GM21529 (cell line): ENCODE data around the gene DNTTIP2.
A peak's percentile ranks its signal among the peaks of the same experiment; 100 is the strongest.
"Not testable (repeated sequence)": the region's sequence is repeated elsewhere in the genome, so short reads cannot be mapped to it uniquely, and the experiment has no call there.

Experiments
- ATAC-seq: cut with Tn5 transposase; IDR thresholded peaks from one replicate; pipeline ENCODE4 v1.9.1; 2021; ENCODE audit not compliant: unreplicated experiment

Gene DNTTIP2

DNA sequence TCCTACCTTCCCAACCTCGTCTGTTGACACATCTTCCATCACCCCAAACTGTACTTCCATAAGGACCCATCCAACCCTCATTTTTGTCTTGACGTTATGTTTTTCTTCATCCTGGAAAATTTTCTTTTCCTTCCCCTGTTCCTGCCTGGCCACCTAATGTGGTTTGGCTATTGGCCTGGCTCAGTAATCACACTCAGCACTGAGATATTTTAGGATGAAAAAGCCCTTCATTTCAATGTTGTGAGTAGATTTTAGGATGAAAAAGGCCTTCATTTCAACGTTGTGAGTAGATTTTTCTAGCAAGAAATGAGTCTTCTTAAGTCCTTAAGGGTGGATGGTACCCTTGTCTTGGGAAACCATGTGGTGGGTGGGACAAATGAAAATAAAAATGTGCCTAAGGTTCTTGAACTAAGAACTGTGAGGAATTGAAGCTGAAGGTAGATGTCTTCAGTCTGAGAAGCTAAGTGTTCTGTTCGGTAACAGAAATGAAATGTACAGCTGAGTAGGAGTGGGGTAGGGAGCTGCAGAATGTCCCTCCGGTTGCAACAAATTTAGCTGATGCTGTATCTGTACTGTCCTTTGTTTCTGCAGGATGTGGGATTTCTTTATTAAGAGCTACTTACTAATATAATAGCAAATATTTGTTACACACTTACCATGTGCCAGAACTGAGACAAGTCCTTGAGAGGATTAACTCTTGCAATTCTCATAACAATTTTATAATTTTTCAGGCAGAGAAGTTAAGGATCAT lies 36.1 kb downstream of the DNTTIP2 start:
- ATAC-seq: no peak

DNA sequence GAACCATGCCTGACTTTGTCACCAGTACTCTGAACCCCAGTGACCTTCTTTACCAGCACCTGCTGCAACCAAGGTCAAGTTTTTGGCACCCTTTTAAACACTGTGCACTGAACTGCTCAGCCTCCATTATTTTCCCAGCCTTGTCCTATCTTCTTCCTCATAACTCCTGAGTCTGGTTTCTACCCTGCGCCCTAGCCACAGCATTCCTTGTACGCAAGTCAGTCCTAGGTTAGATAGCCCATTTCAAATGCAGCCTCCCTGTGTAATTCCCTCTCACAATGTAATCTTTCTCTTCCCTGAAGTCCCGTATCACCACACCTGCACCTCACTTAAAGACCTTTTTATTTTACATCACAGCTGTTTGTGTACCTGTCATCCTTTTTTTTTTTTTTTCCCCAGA lies 37.2 kb downstream of the DNTTIP2 start:
- ATAC-seq: no peak

DNA sequence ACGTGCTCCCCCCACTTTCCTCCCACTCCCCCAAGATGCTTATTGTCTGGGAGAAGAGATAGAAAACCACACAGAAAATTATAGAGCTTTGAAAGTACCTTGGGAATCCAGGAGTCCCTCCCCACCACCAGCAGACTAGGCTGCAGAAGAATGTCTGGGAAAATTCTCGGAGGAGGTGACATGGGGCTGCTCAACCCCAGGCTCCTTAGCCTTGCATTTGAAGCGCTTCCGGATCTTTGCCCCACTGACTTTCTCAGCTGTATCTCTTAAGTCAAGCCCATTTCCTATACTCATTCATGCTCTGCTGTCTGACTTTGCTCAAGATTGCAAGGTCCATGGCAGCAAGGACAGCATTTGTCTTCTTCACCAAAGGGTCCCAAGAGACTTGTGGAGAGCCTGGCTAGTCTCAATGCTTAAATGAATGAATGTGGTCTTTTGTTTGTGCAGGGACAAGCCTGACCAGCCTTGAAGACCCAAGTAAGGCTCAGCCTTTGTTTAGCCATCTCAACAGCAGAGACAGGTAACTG lies 38.0 kb downstream of the DNTTIP2 start:
- ATAC-seq: no peak

DNA sequence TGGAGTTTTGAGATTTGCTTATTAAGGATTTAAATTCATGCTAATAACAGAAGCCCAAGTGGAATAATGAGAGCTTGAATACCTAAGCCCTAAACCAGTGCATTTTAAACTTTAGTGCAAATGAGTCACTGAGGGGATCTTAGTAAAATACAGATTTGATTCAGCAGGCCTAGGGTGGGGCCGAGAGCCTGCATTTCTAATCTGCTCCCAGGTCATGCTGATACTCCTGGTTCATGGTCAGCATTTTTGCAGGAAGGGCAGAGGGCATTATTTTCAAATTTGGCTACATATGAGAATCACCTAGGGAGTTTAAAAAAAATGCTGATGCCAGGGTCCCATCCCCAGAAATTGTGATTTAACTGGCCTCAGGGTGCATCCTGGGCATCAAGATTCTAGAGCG lies 39.3 kb downstream of the DNTTIP2 start:
- no peak for ATAC-seq

DNA sequence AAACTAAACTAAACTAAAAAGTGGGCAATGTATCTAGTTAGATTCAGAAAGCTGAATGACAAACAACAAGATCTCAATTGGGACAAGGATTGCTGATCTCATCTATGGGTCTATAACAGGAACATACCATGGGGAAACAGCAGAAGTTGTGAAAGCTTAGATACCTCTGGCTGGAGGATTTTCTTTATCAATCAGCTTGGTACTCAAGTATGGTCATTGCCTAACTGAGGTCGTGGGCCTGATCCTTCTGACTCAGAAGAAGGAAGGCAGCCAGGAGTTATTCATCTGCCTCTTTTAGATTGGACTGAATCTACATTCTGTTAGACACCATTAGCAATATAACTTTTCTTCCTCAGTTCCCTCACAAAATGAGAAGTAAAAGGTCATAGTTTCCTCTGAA lies 39.7 kb downstream of the DNTTIP2 start:
- ATAC-seq: no peak

DNA sequence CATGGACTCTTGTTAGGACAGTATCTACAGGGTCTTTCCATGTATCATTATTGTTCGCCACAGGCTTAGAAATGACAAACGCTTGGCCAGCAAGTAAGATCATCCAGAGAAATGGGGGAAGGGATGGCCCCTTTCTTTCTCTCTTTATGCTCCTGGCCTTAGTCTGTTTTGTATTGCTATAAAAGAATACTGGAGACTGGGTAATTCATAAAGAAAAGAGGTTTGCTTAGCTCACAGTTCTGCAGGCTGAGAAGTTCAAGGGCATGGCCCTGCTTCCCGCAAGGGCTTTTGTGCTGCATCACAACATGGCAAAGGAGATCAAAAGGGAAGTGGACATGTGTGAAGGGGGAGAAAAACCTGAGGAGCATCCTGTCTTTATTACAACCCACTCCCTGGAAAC lies 41.0 kb downstream of the DNTTIP2 start:
- ATAC-seq: no peak

DNA sequence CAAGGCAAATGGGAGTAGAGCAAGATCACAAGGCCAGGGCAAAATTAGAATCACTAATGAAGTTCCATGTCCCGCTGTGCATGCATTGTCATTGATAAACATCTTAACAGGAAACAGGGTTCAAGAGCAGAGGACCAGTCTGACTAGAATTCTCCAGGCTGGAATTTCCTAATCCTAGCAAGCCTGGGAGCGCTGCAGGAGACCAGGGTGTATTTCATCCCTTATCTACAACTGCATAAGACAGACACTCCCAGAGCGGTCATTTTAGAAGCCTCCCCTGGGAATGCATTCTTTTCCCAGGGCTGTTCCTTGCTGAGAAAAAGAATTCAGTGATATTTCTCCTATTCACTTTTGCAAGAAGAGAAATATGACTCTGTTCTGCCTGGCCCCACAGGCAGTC lies 45.7 kb downstream of the DNTTIP2 start:
- not testable (repeated sequence) for ATAC-seq

DNA sequence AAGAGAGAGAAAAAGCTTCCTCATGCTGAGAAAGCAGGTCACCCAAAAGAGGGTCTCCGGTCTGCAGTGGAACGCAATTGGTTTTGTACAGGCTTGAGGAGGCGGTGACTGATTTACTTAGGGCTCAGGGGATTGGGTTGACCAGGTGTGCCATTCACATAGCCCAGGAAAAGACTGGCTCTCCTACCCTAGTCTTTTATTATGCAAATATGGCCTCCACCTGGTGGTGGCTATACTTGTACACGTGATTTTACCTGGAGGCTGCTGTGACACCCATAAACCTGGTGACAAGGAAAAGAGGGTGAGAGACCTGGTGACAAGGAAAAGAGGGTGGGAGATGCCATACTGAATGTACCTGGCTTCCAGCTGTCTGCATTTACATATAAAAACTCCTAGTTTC lies 49.9 kb downstream of the DNTTIP2 start:
- no peak for ATAC-seq

DNA sequence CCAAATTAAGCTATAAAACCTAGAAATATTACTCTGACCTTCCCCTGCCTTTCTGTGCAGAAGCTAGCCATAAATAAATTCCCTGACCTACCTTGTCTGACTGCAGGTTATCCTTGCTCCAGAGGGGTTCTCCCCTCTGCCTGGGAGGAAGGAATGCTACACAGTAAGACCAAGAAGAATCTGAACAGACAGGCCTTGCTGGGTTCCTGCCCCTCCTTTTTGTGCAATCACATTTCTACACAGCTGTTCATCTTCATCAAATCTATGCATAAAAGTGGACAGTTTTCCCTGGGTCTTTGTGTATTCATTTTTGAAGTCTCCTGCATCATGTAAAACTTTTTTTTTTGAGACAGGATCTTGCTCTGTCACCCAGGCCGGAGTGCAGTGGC lies 50.6 kb downstream of the DNTTIP2 start:
- ATAC-seq: no peak

DNA sequence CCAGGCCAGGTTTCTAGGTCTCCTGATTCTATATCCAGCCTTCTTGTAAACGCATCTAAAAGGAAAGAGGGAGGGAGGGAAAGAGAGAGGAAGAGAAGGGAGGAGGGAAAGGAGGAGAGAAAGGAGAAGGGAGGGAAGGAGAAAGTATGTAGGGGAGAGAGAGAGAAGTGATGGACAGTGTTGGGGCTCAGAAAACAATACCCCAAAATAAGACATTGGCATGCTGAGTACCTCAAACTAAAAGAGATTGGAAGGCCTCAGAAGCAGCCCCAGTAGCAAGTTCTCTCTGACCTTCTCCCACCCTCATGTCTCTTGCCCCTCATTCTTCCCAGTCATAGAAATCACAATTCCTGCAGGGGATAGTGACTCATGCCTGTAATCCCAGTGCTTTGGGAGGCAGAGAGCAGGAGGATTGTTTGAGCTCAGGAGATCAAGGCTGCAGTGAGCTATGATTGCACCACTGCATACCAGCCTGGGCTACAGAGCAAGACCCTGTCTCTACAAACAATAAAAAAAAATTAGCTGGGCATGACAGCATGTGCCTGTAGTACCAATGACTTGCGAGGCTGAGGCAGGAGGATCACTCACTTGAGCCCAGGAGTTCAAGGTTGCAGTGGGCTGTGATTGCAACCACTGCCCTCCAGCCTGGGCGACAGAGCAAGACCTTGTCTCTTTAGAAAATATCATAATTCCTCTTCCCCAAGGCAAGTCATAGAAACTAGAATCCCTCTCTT lies 51.2 kb downstream of the DNTTIP2 start:
- no peak for ATAC-seq

DNA sequence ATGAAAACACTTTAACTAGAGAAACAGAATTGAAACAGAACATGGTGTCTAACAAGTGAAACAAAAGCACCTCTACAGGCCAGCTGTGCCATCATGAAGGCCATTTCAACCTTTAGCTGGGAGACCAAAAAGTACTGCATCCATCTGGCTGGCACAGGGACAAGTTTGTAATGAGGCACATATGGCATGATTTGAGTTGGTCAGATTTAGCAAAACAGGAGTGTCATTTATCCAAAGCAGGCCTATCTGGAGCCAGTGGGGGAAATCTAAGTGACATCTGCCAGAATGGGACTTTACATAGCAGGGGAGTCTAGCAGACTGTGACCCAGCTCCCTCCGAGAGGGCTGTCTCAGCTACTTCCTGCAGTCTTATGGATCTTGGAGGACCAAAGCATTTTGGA lies 51.9 kb downstream of the DNTTIP2 start:
- ATAC-seq: no peak

DNA sequence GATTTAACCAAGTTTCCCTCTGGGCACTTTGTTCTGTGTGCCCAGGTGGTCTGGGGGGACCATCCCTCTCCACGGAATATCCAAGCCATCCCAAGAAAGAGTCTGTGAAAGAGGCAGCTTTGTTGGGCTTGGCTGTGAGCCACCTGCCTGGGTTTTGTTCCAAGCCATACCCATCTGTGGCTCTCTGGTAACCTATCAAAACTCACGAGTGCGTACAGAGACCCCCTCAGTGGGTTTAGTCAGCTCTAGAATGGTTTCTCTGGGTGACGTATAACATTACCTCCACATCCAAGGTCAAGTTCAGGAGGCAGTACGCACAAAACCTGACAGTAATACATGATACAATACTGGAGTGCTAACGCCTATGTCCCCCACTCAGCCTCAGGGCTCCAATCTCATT lies 54.2 kb downstream of the DNTTIP2 start:
- ATAC-seq: no peak

DNA sequence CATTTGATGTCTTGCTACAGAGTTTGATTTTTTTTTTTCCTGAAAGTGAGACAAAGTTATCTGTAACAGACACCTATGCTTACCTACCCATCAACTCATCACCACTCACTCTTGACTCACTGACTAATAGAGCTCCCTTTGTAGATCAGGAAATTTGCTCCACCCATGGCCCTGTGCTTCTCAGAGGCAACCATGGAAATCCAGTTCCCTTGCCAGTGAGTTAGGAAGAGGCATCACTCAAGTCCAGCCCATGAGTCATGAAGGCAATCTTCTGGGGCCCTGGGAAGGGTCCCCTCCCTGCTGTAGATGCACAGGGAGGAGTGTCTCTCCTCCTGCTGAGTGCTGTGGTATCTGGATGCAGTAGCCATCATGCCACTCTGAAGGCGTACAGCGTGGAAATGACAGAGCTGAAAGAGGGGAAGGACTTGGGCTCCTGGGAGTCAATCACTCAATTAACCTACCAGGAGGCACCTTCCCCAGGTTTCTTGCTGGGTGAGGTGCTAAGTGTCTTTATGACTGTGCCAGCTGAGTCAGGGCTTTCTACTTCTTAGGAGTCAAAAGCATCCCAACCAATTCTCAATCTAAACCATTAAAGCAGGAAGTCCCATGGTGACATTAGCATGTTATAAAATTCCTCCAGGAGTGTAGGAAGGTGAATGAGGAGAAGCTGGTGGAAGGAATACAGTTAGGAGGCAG lies 56.1 kb downstream of the DNTTIP2 start:
- ATAC-seq: no peak

DNA sequence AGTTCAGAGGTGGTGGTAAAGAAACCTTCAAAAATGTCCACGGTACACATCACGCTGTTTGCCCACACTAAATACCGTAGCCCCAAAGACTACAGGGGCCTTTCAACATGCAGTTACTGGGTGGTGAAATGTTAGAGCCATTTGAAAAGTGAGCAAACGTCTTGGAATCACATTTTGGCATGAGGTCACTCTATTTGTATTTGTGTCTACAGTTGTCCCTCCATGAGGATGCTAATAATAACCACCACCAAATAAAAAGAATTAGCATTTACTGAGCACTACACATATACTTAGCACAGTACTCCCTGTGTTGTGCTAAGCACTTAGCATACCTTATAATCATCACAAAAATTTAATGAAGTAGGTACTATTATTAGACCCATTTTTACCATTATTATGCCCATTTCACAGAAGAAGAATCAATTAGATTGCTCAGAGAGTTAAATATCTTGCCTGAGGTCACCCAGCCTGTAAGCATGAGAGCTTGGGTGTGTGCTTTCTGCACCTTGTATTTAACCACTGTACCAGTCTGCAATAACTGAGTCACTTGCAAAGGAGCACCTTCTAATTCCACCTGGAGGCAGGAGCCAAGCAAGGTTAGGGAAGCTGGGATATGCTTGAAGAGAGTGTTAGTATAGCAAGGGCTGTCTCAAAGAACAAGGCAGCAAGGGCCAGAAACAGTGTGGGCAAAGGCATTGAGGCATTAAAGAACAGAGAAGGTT lies 57.4 kb downstream of the DNTTIP2 start:
- ATAC-seq: no peak

DNA sequence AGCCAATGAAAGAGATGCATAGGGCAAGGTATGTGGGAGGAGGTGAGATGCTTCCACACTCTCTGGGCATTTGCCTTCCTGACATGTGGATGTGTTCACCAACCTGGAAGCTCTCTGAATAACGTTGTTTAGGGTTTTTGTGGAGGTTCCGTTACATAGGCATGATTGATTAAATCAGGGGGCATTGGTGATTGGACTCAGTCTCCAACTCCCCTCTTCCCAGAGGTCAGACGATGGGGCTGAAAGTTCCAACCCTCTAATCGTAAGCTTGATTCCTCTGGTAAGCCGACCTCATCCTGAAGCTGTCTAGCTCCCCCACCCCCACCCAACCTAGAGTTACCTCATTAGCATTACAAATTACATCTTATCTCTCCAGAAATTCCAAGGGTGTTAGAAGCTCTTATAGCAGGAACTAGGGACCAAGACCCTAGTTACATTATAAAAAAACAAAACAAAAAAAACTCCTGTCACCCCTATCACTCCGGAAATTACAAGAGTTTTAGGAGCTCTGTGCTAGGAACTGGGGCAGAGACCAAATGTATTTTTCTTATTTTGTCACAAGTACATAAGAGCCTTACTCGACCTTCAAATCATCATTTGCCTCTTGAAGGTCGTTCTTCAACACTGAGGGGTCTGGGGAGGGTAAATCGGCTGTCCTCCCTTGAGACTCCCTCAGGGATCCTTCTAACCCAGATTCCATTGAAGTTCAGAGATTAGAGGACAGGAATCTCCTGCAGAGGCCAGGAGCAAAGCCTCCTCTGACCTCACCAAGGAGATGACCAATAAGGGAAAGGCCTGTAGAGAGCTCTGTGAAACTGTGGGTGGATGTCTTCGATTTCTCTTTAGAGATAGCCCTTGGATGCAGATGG lies 58.2 kb downstream of the DNTTIP2 start:
- ATAC-seq: no peak

DNA sequence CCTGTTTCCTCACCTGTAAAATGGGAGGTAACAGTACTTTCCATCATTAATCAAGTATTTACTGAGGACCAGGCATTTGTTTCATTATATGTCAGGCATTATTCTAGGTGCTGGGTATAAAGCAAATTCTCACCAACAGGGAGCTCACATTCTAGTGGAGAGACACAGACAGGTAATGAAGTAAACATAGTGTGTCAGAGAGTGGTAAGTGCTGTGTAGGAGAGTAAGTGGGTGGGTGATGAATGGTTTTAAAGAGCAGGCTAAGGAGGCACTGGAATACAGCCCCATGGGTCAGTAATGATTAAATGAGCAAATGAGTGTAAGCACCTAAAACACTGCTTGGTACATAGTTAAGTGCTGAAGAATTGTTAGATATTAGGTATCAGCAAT lies 60.4 kb downstream of the DNTTIP2 start:
- peak; percentile 6 for ATAC-seq

DNA sequence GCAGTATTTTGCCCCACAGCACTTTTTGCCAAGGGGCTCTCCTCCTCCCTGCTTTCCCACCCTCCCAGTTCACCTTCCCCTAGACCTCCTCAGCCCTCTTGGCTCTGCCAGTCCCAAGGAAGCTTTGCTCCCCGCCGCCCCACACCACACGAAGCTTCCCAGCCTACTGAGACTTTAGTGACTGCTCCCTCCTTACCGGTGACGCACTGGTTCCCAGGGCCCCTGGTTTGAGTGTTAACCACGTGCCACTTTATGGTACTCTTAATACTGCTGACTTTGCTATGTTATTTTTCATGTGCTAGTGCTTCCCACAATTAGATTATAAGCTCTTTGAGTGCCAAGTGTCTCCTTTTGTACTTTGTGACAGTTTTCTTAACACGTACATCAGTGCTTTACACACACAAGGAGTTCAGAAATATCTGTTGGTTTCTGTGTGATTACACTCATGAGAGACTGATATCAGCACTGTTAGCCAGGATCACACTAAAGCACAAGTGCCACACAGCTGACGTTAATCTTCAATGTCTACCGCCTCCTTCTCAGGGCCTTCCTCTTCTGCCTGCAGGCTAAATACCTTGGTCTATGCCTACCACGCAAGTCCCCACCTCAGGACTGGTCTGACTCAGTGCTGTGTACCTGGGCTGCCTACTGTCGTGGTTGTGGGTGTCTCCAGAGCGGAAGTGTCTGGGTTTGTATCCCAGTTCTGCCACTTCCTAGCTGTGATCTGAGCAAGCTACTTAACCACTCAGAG lies 61.0 kb downstream of the DNTTIP2 start:
- peak; percentile 55 for ATAC-seq

DNA sequence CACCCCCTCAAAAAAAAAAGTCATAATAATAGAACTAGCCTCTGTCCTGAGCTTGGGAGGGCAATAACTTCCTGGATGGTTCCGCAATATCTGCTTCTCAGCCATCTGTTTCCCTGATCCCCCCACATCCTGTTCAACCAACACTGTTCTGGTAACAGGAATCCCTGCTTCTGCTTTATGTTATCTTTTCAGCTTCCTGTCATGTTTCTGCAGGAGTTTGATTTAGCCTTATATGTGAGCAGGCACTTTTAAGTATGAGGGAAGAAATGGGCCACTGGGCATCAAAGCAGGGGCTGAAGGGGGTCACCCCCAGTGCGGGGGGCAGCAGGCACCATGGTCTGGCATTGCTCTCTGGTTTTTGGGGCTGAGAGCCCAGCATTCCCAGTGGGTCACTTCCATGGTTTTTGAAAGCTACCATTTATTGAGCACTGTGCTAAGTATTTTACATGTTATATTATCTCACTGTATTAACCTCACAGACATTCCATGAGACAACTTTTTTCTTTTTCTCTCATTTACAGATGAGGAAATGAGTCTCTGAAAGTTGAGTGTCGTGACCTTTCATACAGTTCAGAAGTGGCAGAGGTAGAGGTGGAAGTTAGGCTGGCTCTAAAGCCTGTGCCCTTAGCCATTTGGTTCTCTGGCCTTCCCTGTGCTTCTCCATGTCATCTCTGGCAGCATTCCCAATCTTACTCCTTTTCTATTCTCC lies 61.9 kb downstream of the DNTTIP2 start:
- ATAC-seq: no peak
